ENCODE data around the gene SOST. TPM values are rescaled to one million over a fixed set of nuclear protein-coding genes. Genes with fewer than 3 reads are reported as not detected.

The SOST gene
- total RNA-seq, 1 experiment from 2014 or later: not detected

DNA sequence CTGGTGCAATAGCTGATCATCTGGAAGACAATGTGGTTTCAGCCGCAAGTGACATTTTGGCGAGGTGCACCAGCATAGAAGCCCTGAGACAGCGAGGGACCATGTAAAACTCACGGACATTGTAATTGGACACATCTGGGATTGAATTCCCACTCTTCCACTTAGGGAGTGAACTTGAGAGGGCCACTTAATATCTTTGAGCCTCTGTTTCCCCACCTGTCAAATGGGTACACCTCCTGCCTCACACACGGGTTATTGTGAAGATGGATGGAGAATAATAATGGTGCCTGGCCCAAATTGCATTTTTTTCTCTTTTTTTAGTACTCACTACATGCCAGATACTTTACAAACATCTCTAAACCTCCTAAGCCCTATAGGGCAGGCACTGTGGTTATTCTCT, 51.4 kb downstream of the SOST start:
- no peak overlapping the region for H3K9ac ChIP-seq (ENCODE audit: extremely low read depth, insufficient read length, low read length)
- no peak overlapping the region for H2BK120ac ChIP-seq (ENCODE audit: low read depth, low read length, poor library complexity, severe bottlenecking)
- H2BK15ac ChIP-seq (ENCODE audit: low read depth, low read length): no peak overlapping the region
- Mint-ChIP-seq H3K36me3 (ENCODE audit: insufficient read depth in 1 of 3, low read depth in 3 of 3) (no peaks in the 10 kb centered on the region; a peak in 1 of 7 replicates), H3K9me3 (no peaks in the 10 kb centered on the region; a peak in 2 of 5 replicates), H3K4me1 (peaks cover 8 to 20% of the 10 kb centered on the region in 2 experiments), H3K4me3 (no peak overlapping the region), H3K27ac (peak overlapping the region in 1 of 3 experiments; percentile 34; a peak in 1 of 7 replicates), H3K27me3 (ENCODE audit: low read depth) (peaks cover 14% of the 10 kb centered on the region)
- no peak overlapping the region for H2BK5ac ChIP-seq (ENCODE audit: insufficient read length, low read length)
- no peak overlapping the region for H3K56ac ChIP-seq (ENCODE audit: insufficient read length, low read depth, low read length)
- H2BK20ac ChIP-seq (ENCODE audit: low read depth, low read length, poor library complexity, severe bottlenecking): no peak overlapping the region
- no CpG with 5 or more reads among the region's 5 CpGs for WGBS (ENCODE audit: extremely low coverage, insufficient read length, low lambda C conversion rate)
- no peak overlapping the region for H3T11ph ChIP-seq (ENCODE audit: low read length)
- no peak overlapping the region for H2BK12ac ChIP-seq (ENCODE audit: insufficient read length, low read depth, low read length)
- no peaks in the 10 kb centered on the region for H3K4me1 ChIP-seq (ENCODE audit: insufficient read depth, low read length)
- H3K23ac ChIP-seq (ENCODE audit: insufficient read length, low read depth, low read length): no peak overlapping the region
- no peaks in the 10 kb centered on the region for H3K9me3 ChIP-seq (ENCODE audit: control insufficient read depth, low read depth, low read length)
- no peak overlapping the region for H2AFZ ChIP-seq (ENCODE audit: low read length)
- H3K27me3 ChIP-seq (ENCODE audit: insufficient read depth, low read length): no peaks in the 10 kb centered on the region; the same call in 1 of the 2 replicates
- no peak overlapping the region for H3K14ac ChIP-seq (ENCODE audit: insufficient read depth, low read length)
- no peaks in the 10 kb centered on the region for H3K23me2 ChIP-seq (ENCODE audit: insufficient read length, low read depth, low read length, poor library complexity, severe bottlenecking)
- no peak overlapping the region for H4K5ac ChIP-seq (ENCODE audit: insufficient read length, low read depth, low read length)
- no peak overlapping the region for H2AK5ac ChIP-seq (ENCODE audit: insufficient read length, low read length)
- no peaks in the 10 kb centered on the region for H4K20me1 ChIP-seq (ENCODE audit: control insufficient read depth, insufficient read depth, insufficient read length)
- TF ChIP-seq, protein P1, sequence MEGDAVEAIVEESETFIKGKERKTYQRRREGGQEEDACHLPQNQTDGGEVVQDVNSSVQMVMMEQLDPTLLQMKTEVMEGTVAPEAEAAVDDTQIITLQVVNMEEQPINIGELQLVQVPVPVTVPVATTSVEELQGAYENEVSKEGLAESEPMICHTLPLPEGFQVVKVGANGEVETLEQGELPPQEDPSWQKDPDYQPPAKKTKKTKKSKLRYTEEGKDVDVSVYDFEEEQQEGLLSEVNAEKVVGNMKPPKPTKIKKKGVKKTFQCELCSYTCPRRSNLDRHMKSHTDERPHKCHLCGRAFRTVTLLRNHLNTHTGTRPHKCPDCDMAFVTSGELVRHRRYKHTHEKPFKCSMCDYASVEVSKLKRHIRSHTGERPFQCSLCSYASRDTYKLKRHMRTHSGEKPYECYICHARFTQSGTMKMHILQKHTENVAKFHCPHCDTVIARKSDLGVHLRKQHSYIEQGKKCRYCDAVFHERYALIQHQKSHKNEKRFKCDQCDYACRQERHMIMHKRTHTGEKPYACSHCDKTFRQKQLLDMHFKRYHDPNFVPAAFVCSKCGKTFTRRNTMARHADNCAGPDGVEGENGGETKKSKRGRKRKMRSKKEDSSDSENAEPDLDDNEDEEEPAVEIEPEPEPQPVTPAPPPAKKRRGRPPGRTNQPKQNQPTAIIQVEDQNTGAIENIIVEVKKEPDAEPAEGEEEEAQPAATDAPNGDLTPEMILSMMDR (conservative IDR thresholded peaks at IDR 0.05): no peak
- H4K8ac ChIP-seq (replicated peaks; ENCODE audit: insufficient read length, low read depth, low read length): no peak overlapping the region
- H3K4ac ChIP-seq (ENCODE audit: low read depth, low read length): no peak overlapping the region
- H3K18ac ChIP-seq (ENCODE audit: insufficient read length, low read depth, low read length): no peak overlapping the region
- no peak for DNase-seq
- no peak overlapping the region for H3K4me2 ChIP-seq (ENCODE audit: insufficient read depth, insufficient read length, low read length)
- no peak overlapping the region for H4K91ac ChIP-seq (ENCODE audit: insufficient read length, low read depth, low read length)
- no peaks in the 10 kb centered on the region for H3K79me2 ChIP-seq (ENCODE audit: insufficient read depth, low read length)
- no peak overlapping the region for H3K27ac ChIP-seq (ENCODE audit: insufficient read length, low read depth, low read length)
- no peaks in the 10 kb centered on the region for H3K79me1 ChIP-seq (ENCODE audit: insufficient read depth, low read depth, low read length, poor library complexity, severe bottlenecking)

Measured in H9 (cell line).